Measurements from ENCODE around the gene RAB4B.
"Not testable (repeated sequence)": the region's sequence is repeated elsewhere in the genome, so short reads cannot be mapped to it uniquely, and the experiment has no call there.

- not testable (repeated sequence) for TF ChIP-seq EZH2, CTCF (IDR thresholded peaks at IDR 0.05)
Measured at GRCh38 chr19:40730065-40730464, 48.0 kb upstream of the RAB4B start.

Data from neural progenitor cell (in vitro differentiated cells).